ENCODE results near the gene FAM168B.

The FAM168B gene

DNA sequence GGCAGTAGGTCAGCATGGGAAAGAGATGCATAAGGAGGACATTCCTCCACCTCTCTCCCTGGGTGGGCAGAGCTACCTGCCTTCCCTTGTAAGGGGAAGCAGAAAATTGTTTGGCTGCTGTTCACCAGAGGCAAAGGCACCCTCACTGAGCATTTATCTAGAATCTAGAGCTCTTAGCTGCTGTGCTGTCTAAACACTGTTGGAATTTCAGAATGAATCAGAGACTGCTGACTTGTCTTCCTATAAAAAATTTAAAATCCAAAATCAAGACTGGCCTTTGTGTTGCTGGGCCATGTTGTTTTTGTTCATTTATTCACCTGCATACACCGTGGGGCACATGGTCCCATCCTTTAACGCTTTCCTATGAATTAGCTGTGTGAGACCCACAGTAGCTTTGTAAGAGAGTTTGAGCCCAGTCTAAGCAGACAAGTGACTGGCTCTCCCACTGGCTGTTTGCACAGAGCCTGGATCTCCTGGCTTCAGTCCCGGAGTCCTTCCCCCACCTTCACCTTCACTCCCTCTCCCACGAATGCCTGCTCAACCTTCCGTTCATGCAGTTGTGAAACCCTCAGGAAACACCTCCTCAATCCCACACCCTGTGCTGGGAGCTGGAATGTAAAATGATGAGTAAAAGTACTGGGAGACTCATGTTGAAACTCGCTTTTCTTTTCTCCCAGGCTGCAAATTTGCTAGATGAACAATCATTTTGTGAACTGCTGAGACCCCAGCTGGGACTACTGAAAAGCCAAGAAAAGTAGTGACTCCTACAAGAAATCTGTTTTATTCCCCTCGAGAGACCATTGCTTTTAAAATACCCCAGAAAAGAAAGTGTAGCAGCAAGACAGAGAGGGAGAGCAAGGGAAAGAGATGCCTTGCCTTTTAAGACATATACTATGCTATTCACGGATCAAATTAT is 76.2 kb downstream of the FAM168B start:
- peak; percentile 51 for DNase-seq

DNA sequence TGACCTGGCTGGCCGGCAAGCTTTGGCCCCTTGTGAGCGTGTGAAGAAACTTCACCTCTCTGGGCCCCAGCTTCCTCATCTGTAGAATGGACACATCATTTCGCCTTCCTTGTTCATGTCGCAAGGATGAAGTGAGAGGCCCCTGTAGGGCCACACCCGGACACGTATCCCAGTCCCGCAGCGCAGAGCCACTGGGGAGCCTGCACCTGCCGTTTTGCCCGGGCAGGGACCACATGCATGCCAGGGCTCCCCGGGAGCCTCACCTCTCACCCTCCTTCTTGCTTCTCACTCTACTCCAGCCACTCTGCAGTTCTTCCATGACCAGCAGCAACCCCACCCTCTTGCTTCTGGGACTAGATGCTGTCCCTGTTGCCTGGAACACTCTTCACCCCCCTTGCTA is 77.5 kb downstream of the FAM168B start:
- no peak for DNase-seq

DNA sequence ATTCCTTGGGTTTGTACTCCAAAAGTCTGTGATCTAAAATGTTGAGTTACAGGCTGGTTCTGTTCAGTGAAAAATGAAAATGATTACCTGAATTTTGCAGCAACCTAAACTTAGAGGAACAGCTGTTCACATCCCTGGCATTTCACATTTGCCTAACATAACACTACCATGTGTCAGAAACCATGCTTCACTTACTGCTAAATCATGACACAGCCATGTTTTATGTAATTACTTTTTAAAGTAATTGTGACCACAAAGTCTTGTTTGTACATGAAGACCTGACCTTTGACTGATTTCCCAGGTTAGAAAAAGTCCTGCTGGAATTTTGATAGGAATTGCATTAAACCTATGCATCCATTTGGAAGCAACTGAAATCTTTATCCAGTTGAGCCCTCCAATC is 79.1 kb downstream of the FAM168B start:
- DNase-seq = no peak

DNA sequence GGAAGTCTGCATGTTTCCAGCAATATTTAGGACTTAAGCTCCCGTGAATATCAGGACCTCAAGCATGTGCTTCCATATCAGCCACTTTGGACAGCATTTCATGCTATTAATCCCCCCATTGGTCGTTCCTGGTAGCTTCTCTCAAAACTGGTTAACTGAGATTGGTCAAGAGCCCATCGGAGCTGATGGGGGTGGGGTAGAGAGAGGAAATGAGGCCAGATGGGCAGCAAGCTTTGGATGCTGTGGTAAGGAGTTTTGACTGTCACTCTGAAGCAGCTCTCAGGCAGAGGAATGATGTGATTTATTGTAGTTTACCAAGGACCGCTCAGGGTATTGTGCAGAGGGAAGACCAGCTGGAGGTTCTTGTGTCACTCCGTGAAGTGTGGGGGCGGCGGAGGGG is 81.8 kb downstream of the FAM168B start:
- no peak for DNase-seq

DNA sequence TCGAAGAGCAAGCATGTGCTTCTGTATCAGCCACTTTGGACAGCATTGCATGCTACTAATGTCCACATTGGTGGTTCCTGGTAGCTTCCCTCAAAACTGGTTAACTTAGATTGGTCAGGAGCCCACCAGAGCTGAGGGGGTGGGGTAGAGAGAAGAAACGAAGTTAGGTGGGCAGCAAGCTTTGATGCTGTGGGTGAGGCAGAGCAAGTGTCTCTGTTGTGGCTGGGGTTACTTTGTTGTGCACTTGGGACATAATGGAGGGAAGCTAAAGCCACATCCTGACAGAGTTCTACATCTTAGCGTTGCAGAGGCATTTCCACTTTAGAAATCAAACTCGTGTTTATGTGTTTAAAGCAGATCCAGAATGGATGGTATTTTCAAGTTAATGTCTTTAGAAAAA is 82.7 kb downstream of the FAM168B start:
- DNase-seq = no peak

DNA sequence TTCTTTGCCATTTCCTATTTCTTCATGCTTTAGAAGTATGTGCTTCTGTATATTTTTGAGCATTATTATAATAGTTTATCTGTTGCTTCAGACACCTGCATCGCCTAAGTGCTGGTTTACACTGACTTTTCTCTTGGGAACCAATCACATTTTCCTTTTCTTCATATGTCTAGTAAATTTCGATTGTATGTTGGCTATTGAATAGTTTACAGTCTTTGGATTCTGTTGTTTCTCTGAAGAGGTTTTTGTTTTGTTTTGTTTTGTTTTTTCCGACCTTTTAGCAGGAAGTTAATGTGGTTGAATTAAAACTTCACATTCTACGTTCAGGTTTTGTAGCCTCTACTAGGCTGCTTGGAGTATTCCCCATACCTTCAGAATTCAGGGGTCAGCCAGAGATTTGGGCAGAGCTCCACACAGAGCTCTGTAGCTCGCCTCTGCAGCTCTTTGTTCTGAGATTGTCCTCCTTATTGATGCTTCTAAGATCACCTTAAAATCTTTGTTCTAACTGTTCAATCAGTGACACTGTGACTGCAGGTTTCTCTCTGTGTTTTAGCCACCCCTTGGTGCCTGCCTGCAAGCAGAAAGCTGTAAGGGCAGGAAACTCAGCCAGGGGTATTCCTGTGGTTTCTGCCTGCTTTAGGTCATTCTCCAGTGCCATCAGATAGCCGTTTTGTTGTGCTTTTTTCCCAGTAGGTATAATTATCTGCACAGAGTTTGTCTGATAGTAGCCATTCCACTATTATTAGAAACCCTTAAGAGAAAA is 83.4 kb downstream of the FAM168B start:
- DNase-seq = no peak

DNA sequence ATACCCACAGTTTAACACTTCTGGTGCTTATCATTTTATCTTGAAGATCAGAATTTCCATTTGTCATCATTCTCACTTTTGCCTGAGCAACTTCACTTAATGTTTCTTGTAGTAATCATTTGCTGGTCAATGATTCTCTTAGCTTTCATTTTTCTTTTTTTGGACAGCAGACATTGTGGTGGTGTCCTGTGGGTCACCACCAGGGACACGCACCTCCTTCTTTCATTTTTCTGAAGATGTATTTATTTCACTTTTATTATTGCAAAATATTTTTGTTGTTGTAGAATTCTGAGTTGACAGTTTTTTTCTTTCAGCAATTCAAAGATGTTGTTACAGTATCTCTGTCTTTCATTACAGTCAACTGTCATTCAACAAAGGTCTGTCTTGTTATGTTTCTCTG is 84.3 kb downstream of the FAM168B start:
- DNase-seq = no peak

DNA sequence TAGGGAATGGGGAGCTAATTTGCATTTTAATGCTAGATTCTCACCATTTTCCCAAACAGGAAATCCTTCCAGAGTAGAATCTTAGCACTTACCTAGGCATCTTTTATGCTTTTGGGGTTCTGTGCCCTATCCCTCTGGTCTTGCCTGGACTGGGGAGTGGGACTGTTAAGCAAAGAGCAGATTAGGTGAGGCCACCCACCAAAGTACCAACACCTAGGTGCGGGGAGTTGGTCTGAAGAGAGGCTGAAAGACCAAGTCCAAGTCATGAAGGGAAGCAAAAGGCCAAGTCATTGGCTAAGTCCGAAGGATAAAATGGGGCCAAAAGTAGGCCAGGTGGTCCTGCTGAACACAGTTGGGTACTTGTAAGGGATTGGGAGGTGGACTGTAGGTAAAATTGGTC is 86.7 kb downstream of the FAM168B start:
- DNase-seq = no peak

DNA sequence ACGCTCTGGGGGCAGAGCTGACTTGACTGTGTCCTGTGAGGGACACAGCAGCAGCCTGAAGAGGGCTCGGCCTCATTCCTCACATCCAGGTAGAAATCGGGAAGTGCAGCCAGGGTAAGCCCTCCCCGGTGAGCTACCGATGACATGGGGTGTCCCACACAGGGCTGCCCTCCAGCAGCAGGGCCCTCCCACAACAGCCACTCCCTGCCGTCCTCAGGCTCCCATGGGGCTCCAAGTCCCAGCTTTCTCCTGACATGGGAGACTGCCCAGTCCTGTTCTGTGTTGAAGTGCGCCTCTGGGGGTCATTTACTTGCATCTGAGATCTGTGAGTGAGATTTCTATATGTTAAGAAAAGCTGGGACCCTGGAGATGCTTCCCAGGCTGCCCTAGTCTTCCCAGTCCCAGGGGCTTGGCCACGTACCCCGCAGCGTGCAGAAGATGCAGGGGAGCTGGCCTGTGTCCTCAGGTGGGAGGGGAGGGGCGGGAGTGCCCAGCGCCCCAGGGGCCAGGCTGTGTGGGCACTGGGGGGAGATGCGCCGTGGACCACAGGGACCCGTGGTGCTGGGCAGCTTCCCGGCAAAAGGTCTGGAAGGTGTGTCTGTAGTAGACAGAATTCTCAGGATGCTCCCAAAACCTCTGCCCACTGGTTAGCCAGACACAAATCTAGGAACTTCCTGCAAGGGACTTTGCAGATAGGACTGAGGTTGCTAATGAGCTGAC is 87.9 kb downstream of the FAM168B start:
- no peak for DNase-seq

DNA sequence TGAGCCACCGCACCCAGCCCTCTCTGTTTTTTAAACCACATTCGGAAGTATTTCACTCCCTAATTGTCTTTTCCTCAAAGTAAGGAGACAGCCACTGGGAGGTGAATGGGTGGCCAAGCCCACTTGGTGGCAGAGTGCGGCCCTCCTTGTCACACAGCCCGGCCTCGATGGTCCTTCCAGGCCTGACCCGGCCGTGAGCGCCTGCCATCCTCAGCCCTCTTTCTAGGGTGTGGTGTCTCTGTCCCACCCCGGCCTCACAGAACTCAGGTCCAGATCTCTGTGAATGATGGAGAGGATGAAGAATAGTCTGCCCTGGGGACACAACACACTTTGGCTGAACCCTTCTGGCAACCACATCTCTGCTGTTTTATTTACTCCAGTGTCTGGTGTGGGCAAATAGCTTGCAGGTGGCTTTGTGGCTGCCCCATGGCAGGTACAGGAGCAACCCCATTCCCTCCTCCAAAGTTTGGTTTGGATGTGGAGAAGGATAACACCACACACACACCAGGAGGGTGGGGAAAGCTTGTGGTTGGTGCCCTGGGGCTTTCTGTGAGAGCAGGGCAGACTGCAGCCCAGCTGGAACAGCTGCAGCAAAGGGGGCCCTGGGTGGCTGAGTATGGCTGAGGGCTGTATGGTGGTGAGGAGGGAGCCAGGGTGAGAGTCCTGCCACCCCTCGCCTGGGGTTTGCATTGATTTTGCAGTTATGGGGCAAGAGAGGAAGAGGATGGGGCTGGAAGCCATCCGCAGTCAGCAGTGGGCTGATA is 88.6 kb downstream of the FAM168B start:
- DNase-seq = no peak

DNA sequence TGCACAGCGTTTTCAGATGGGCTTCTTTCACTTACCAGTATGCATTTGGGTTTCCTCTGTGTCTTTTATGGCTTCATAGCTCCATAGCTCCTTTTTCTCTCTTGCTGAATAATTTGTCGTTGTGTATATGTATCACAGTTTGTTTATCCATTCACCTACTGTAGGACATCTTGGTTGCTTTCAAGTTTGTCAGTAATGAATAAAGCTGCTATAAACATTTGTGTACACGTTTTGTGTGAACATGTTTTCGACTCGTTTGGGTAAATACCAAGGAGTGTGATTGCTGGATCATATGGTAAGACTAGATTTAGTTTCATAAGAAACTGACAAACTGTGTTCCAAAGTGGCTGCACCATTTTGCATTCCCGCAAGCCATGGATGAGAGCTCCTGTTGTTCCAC is 94.7 kb downstream of the FAM168B start:
- DNase-seq = no peak
